ENCODE measurements around the gene P3H2. TPM values are rescaled to one million over a fixed set of nuclear protein-coding genes. Genes with fewer than 3 reads are reported as not detected.

The P3H2 gene
- total RNA-seq, 1 donor from 2014 or later = 143 TPM

DNA sequence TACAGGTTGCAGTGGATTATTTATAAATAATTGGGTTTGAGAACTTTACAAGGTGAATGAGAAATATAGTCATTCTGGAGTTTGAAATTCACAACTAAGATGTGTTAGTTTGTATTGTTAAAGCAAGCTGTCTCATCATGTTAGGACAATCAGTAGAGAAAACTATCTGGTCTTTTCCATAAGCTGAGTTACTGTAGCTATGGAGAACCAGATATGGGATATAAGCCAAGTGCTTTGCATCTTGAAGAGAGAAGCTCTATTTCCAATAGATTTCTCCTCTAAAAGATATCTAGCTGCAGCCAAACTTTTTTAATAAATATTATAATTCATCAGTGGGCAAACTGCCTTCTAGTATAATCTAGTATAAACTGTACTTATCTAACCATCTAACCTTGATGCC is 11.3 kb downstream of the P3H2 start:
- TF ChIP-seq, protein P1, sequence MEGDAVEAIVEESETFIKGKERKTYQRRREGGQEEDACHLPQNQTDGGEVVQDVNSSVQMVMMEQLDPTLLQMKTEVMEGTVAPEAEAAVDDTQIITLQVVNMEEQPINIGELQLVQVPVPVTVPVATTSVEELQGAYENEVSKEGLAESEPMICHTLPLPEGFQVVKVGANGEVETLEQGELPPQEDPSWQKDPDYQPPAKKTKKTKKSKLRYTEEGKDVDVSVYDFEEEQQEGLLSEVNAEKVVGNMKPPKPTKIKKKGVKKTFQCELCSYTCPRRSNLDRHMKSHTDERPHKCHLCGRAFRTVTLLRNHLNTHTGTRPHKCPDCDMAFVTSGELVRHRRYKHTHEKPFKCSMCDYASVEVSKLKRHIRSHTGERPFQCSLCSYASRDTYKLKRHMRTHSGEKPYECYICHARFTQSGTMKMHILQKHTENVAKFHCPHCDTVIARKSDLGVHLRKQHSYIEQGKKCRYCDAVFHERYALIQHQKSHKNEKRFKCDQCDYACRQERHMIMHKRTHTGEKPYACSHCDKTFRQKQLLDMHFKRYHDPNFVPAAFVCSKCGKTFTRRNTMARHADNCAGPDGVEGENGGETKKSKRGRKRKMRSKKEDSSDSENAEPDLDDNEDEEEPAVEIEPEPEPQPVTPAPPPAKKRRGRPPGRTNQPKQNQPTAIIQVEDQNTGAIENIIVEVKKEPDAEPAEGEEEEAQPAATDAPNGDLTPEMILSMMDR (IDR thresholded peaks at IDR 0.05) = no peak
- H3K36me3 Mint-ChIP-seq (ENCODE audit: unreplicated experiment) = peaks cover 29% of the 10 kb centered on the region
- H3K4me1 Mint-ChIP-seq (ENCODE audit: unreplicated experiment) = peaks cover 74% of the 10 kb centered on the region
- no peaks in the 10 kb centered on the region for H3K27me3 Mint-ChIP-seq (ENCODE audit: unreplicated experiment)
- DNase-seq (ENCODE audit: extremely low spot score, unreplicated experiment) = no peak
- H3K9me3 Mint-ChIP-seq (ENCODE audit: unreplicated experiment) = no peaks in the 10 kb centered on the region
- peak overlapping the region; percentile 87 for H3K27ac Mint-ChIP-seq (ENCODE audit: unreplicated experiment)
- H3K4me3 Mint-ChIP-seq (ENCODE audit: unreplicated experiment) = no peak overlapping the region

GRCh38 chr3:190108804-190109203 is 11.9 kb downstream of the P3H2 start:
- Mint-ChIP-seq H3K27me3 (ENCODE audit: unreplicated experiment) (no peaks in the 10 kb centered on the region), H3K4me3 (ENCODE audit: unreplicated experiment) (peak overlapping the region; percentile 30), H3K9me3 (ENCODE audit: unreplicated experiment) (no peaks in the 10 kb centered on the region), H3K27ac (ENCODE audit: unreplicated experiment) (peak overlapping the region; percentile 87), H3K4me1 (ENCODE audit: unreplicated experiment) (peaks cover 72% of the 10 kb centered on the region), H3K36me3 (ENCODE audit: unreplicated experiment) (peaks cover 28% of the 10 kb centered on the region)
- TF ChIP-seq, protein P1 (IDR thresholded peaks at IDR 0.05) = no peak
- DNase-seq (ENCODE audit: extremely low spot score, unreplicated experiment) = no peak

- Mint-ChIP-seq H3K36me3 (ENCODE audit: unreplicated experiment) (peaks cover 11% of the 10 kb centered on the region), H3K4me3 (ENCODE audit: unreplicated experiment) (no peak overlapping the region), H3K27ac (ENCODE audit: unreplicated experiment) (peak overlapping the region; percentile 63), H3K4me1 (ENCODE audit: unreplicated experiment) (peaks cover 75% of the 10 kb centered on the region), H3K27me3 (ENCODE audit: unreplicated experiment) (no peaks in the 10 kb centered on the region), H3K9me3 (ENCODE audit: unreplicated experiment) (no peaks in the 10 kb centered on the region)
- TF ChIP-seq, protein P1 (IDR thresholded peaks at IDR 0.05) = no peak
- DNase-seq (ENCODE audit: extremely low spot score, unreplicated experiment) = no peak
These were observed 14.8 kb downstream of the P3H2 start for GRCh38 chr3:190105876-190106275.

- H3K27ac Mint-ChIP-seq (ENCODE audit: unreplicated experiment) = peak overlapping the region; percentile 93
These were observed 19.2 kb downstream of the P3H2 start for GRCh38 chr3:190101320-190102011.

DNA sequence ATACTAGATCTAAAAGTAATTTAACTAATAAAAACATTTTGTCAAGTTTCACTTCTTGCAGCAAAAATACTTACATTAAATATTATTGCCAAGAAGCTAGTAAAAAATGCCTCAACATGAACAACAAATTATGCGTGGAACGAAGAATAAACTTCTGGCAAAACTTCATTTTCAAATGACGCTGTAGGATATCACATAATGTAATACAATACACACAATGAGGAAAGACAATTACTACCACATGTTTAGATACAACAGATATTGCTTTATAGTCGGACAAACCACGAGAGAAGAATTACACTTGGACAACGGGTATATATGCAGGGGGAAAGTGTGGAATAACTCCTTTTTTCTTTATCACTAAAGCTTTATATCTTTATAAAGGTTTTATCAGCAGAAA is 21.6 kb downstream of the P3H2 start:
- TF ChIP-seq, protein P1 (IDR thresholded peaks at IDR 0.05) = no peak
- H3K9me3 Mint-ChIP-seq (ENCODE audit: unreplicated experiment) = peaks cover 4% of the 10 kb centered on the region
- no peak for DNase-seq (ENCODE audit: extremely low spot score, unreplicated experiment)
- peak overlapping the region; percentile 39 for H3K27ac Mint-ChIP-seq (ENCODE audit: unreplicated experiment)
- H3K27me3 Mint-ChIP-seq (ENCODE audit: unreplicated experiment) = no peaks in the 10 kb centered on the region
- peaks cover 83% of the 10 kb centered on the region for H3K4me1 Mint-ChIP-seq (ENCODE audit: unreplicated experiment)
- peak overlapping the region; percentile 18 for H3K4me3 Mint-ChIP-seq (ENCODE audit: unreplicated experiment)
- H3K36me3 Mint-ChIP-seq (ENCODE audit: unreplicated experiment) = peaks cover 5% of the 10 kb centered on the region

More at GRCh38 chr3:190101320-190102011, 19.2 kb downstream of the P3H2 start:
- no peak for DNase-seq (ENCODE audit: extremely low spot score, unreplicated experiment)
- TF ChIP-seq, protein P1 (IDR thresholded peaks at IDR 0.05) = no peak
- Mint-ChIP-seq H3K4me1 (ENCODE audit: unreplicated experiment) (peaks cover 83% of the 10 kb centered on the region), H3K36me3 (ENCODE audit: unreplicated experiment) (peaks cover 12% of the 10 kb centered on the region), H3K9me3 (ENCODE audit: unreplicated experiment) (peaks cover under 1% of the 10 kb centered on the region), H3K4me3 (ENCODE audit: unreplicated experiment) (peak overlapping the region; percentile 59), H3K27me3 (ENCODE audit: unreplicated experiment) (no peaks in the 10 kb centered on the region)
